ENCODE data around the gene ZCCHC9.
"Not testable (repeated sequence)": the region's sequence is repeated elsewhere in the genome, so short reads cannot be mapped to it uniquely, and the experiment has no call there.

ZCCHC9 gene, protein sequence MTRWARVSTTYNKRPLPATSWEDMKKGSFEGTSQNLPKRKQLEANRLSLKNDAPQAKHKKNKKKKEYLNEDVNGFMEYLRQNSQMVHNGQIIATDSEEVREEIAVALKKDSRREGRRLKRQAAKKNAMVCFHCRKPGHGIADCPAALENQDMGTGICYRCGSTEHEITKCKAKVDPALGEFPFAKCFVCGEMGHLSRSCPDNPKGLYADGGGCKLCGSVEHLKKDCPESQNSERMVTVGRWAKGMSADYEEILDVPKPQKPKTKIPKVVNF

DNA sequence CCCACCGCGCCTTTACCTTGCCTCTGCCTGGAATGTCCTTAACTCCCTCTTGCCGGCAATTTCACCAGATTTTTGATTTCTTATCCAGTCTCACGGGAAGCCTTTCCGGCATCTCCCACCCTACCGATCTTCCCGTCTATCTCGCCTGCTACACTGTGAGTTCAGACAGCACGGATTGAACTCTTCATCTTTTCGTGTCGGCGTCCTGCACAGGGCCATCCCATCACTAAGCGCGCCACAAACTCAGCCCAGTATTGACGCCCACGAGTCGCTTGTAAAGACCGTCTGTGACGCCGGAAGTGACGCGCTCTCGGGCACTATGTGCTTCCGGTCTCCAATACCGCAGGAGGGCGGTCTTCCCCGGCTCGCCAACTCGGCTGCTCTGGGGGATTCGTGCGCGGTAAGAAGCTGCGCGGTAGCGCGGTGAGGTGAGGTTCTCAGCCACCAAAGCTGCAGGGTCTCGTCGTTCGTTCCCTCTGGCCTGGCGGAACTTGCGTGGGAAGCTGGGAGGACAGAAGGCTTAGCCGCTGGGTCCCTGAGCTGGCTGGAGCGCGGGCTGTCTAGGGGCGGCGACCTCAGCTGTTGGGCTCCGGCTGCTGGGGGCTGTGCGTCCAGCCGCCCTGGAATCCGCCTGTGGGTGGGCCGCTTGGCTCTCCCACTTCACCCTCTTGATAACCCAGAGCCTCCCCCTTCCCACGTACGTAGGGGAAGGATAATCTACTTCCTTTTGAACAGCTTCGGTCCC, at the start of gene ZCCHC9:
Gene ZCCHC9, plus strand, starts transcription at position 317 of the 745 bp plus-strand sequence. CDS start 3,171 bp downstream, outside the sequence.
- TF ChIP-seq, protein P1, sequence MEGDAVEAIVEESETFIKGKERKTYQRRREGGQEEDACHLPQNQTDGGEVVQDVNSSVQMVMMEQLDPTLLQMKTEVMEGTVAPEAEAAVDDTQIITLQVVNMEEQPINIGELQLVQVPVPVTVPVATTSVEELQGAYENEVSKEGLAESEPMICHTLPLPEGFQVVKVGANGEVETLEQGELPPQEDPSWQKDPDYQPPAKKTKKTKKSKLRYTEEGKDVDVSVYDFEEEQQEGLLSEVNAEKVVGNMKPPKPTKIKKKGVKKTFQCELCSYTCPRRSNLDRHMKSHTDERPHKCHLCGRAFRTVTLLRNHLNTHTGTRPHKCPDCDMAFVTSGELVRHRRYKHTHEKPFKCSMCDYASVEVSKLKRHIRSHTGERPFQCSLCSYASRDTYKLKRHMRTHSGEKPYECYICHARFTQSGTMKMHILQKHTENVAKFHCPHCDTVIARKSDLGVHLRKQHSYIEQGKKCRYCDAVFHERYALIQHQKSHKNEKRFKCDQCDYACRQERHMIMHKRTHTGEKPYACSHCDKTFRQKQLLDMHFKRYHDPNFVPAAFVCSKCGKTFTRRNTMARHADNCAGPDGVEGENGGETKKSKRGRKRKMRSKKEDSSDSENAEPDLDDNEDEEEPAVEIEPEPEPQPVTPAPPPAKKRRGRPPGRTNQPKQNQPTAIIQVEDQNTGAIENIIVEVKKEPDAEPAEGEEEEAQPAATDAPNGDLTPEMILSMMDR (IDR thresholded peaks at IDR 0.05; ENCODE audit: low read depth, low read length, missing control alignments) = peak; percentile 17
- DNase-seq (ENCODE audit: low read depth) = peak; percentile 92
- peak within 1 kb of the TSS; percentile 92 for H3K4me3 ChIP-seq (ENCODE audit: low read depth, low read length)
- in situ Hi-C loops (cut with HindIII; ENCODE audit: low sequenced_read_pairs) = no loop called here

DNA sequence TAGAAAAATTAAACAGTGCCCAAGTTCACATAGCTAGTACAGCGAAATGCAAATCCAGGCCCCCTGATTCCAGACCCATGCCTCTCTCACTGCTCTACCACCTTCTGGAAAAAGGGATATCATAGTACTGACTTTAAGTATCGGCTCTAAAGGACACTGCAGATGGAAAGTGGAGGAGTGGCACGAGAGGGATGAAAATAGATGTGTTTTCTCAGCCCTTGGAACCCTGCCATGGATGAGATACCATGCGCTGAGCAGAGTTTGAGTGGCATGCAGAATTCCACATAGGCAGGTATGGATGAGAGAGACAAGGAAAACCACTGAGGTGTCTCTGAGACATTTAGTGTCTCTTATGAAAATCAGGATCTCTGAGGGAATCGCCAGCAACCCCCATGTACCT, 49.5 kb upstream of the ZCCHC9 start:
- no peak overlapping the region for H3K4me3 ChIP-seq (ENCODE audit: low read depth, low read length)
- in situ Hi-C loops (cut with HindIII; ENCODE audit: low sequenced_read_pairs) = no loop called here
- TF ChIP-seq, protein P1 (IDR thresholded peaks at IDR 0.05; ENCODE audit: low read depth, low read length, missing control alignments) = no peak
- no peak for DNase-seq (ENCODE audit: low read depth)

DNA sequence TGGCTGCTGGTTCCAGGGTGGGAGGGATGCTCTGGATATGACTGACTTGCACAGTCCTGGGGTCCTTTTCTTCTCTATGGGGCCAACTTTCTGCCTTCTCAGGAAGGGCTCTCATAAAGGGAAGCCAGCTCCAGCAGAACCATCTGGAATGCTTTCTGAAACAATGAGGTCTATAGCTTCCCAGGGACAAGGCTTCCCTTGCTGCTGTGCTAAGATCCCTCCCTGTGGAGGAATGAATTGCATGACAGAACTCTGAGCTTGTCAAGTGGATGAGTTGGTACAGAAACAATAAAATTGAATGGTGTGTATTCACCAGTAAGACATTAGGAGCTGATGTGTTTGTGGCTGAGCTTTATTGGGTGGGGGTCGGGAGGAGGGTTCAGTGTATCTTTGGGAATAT, 48.5 kb upstream of the ZCCHC9 start:
- no peak for DNase-seq (ENCODE audit: low read depth)
- in situ Hi-C loops (cut with HindIII; ENCODE audit: low sequenced_read_pairs) = no loop called here

DNA sequence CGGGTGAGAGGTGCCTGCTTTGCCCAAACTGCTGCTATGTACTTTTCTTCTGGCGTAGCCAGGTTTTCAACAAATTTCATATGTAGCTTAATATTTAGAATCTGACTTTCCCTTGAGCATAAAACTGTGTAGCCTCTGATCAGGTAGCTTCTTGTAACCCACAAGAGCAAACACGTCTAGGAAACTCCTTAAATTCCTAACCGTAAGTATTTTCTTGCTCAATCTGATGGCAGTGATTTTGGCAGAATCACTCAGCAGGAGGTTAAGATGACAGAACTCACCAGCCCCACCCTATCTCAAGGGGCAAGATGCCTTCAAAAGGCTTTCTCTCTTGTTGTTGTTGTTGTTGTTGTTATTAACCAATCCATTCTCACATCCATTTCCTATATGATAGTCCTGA, 47.5 kb upstream of the ZCCHC9 start:
- in situ Hi-C loops (cut with HindIII; ENCODE audit: low sequenced_read_pairs) = no loop called here

More for the DNA sequence above, 48.5 kb upstream of the ZCCHC9 start:
- no peak overlapping the region for H3K4me3 ChIP-seq (ENCODE audit: low read depth, low read length)
- TF ChIP-seq, protein P1 (IDR thresholded peaks at IDR 0.05; ENCODE audit: low read depth, low read length, missing control alignments) = no peak

DNA sequence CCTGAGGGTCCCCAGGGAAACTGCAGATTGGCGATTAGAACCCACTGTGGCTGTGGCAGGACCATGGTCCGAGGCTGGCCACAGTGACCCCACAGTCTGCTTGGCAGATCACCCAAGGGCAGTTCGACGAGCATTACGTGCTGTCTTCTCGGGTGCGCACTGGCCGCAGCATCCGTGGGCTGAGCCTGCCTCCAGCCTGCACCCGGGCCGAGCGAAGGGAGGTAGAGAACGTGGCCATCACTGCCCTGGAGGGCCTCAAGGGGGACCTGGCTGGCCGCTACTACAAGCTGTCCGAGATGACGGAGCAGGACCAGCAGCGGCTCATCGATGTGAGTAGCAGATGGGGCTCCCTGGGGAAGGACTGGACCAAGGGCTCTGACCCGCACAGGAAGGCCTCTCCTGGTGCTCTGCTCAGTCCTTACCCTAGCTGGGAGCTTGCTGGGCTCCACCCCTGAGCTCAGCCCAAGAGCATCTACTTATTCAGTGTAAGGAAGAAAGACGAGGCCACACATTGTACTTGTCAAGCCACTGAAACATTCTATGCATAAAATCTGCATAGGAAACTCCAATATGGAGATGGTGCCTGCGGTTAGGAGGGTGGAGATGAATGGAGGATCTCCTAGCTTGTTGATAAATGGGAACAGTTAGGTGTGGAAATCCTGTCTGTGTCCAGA, 46.4 kb upstream of the ZCCHC9 start:
- no peak overlapping the region for H3K4me3 ChIP-seq (ENCODE audit: low read depth, low read length)
- in situ Hi-C loops (cut with HindIII; ENCODE audit: low sequenced_read_pairs) = no loop called here
- DNase-seq (ENCODE audit: low read depth) = no peak
- TF ChIP-seq, protein P1 (IDR thresholded peaks at IDR 0.05; ENCODE audit: low read depth, low read length, missing control alignments) = no peak

More for the DNA sequence above, 47.5 kb upstream of the ZCCHC9 start:
- TF ChIP-seq, protein P1 (IDR thresholded peaks at IDR 0.05; ENCODE audit: low read depth, low read length, missing control alignments) = no peak
- no peak overlapping the region for H3K4me3 ChIP-seq (ENCODE audit: low read depth, low read length)
- no peak for DNase-seq (ENCODE audit: low read depth)

DNA sequence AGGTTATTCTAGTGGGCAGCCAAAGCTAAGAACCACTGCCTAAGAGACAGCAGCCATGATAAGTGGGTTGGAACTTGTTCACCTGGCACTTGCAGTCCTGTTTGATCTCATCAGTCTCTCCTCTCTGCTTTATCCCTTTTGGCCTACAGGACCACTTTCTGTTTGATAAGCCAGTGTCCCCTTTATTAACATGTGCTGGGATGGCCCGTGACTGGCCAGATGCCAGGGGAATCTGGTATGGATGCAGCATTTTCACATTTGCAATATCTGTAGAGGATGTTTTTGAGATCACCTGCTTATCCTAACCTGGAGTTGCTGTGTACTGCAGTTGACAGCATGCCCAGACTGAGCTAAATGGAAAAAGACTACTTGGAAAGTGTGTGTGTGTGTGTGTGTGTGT, 44.6 kb upstream of the ZCCHC9 start:
- H3K4me3 ChIP-seq (ENCODE audit: low read depth, low read length) = no peak overlapping the region
- TF ChIP-seq, protein P1 (IDR thresholded peaks at IDR 0.05; ENCODE audit: low read depth, low read length, missing control alignments) = no peak
- in situ Hi-C loops (cut with HindIII; ENCODE audit: low sequenced_read_pairs) = no loop called here
- DNase-seq (ENCODE audit: low read depth) = no peak

DNA sequence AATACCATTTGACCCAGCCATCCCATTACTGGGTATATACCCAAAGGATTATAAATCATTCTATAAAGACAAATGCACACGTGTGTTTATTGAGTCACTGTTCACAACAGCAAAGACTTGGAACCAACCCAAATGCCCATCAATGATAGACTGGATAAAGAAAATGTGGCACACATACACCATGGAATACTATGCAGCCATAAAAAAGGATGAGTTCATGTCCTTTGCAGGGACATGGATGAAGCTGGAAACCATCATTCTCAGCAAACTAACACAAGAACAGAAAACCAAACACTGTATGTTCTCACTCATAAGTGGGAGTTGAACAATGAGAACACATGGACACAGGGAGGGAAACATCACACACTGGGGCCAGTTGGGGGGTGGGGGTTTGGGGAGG, 38.6 kb upstream of the ZCCHC9 start:
- DNase-seq (ENCODE audit: low read depth); H3K4me3 ChIP-seq (ENCODE audit: low read depth, low read length); in situ Hi-C loops (cut with HindIII; ENCODE audit: low sequenced_read_pairs): not testable (repeated sequence)
